Muscle of arm (tissue), 12 donors: ENCODE data around the gene CFAP251. TPM values are rescaled to one million over a fixed set of nuclear protein-coding genes. Genes with fewer than 3 reads are reported as not detected.
"Not testable (repeated sequence)": the region's sequence is repeated elsewhere in the genome, so short reads cannot be mapped to it uniquely, and the experiment has no call there.

Experiments used
- DNase-seq: peaks from one replicate; pipeline ENCODE4 v3.0.0-alpha.2; 2013
- polyA plus RNA-seq, 12 donors: library from polyadenylated mRNA; unstranded; fragments of 120-200 nt; gene quantifications; one replicate each; pipeline ENCODE4 v1.2.1, GENCODE V29; 2013; ENCODE audit not compliant: insufficient read length in 12 of 12

Gene CFAP251
- polyA plus RNA-seq, 12 donors = 0.57 to 2.2 (median 1.2) TPM; not detected in 2

- no peak for DNase-seq
These were observed 9.7 kb upstream of the CFAP251 start for GRCh38 chr12:121908702-121909101.

GRCh38 chr12:121911824-121912585 is 6.4 kb upstream of the CFAP251 start:
- no peak for DNase-seq

- DNase-seq = no peak
These were observed 2.5 kb upstream of the CFAP251 start for GRCh38 chr12:121915841-121916321.

GRCh38 chr12:121916719-121917118 is 1.7 kb upstream of the CFAP251 start:
- no peak for DNase-seq

GRCh38 chr12:121918679-121919038 is 267 bp downstream of the CFAP251 start:
- no peak for DNase-seq

- no peak for DNase-seq
These were observed 2.7 kb downstream of the CFAP251 start for GRCh38 chr12:121921066-121921465.

- DNase-seq = peak; percentile 25
These were observed 6.9 kb downstream of the CFAP251 start for GRCh38 chr12:121925358-121925695.

GRCh38 chr12:121926874-121927706 is 8.7 kb downstream of the CFAP251 start:
- no peak for DNase-seq

GRCh38 chr12:121927813-121928212 is 9.4 kb downstream of the CFAP251 start:
- no peak for DNase-seq

- DNase-seq = not testable (repeated sequence)
These were observed 11.2 kb downstream of the CFAP251 start for GRCh38 chr12:121929545-121929944.

GRCh38 chr12:121930862-121931261 is 12.5 kb downstream of the CFAP251 start:
- no peak for DNase-seq

- DNase-seq = no peak
These were observed 13.8 kb downstream of the CFAP251 start for GRCh38 chr12:121932176-121932536.

GRCh38 chr12:121932914-121933521 is 14.6 kb downstream of the CFAP251 start:
- no peak for DNase-seq

GRCh38 chr12:121933522-121934308 is 15.3 kb downstream of the CFAP251 start:
- DNase-seq = no peak

GRCh38 chr12:121934309-121934664 is 15.9 kb downstream of the CFAP251 start:
- no peak for DNase-seq

GRCh38 chr12:121937654-121938053 is 19.3 kb downstream of the CFAP251 start:
- DNase-seq = no peak

- no peak for DNase-seq
These were observed 20.8 kb downstream of the CFAP251 start for GRCh38 chr12:121939186-121939585.

GRCh38 chr12:121939992-121940766 is 21.8 kb downstream of the CFAP251 start:
- DNase-seq = no peak

GRCh38 chr12:121942145-121942718 is 23.8 kb downstream of the CFAP251 start:
- no peak for DNase-seq

- no peak for DNase-seq
These were observed 25.5 kb downstream of the CFAP251 start for GRCh38 chr12:121943926-121944325.
